NCI-H1417 treated with DMSO at 0.1 percent for 48 hours (cell line): Measurements from ENCODE around the gene ACOT4.
A peak's percentile ranks its signal among the peaks of the same experiment; 100 is the strongest.
"Not testable (repeated sequence)": the region's sequence is repeated elsewhere in the genome, so short reads cannot be mapped to it uniquely, and the experiment has no call there.

Experiments
- DNase-seq: peaks from one replicate; lab custom pipeline; 2025; lab: John Stamatoyannopoulos, UW

The ACOT4 gene, protein sequence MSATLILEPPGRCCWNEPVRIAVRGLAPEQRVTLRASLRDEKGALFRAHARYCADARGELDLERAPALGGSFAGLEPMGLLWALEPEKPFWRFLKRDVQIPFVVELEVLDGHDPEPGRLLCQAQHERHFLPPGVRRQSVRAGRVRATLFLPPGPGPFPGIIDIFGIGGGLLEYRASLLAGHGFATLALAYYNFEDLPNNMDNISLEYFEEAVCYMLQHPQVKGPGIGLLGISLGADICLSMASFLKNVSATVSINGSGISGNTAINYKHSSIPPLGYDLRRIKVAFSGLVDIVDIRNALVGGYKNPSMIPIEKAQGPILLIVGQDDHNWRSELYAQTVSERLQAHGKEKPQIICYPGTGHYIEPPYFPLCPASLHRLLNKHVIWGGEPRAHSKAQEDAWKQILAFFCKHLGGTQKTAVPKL

DNA sequence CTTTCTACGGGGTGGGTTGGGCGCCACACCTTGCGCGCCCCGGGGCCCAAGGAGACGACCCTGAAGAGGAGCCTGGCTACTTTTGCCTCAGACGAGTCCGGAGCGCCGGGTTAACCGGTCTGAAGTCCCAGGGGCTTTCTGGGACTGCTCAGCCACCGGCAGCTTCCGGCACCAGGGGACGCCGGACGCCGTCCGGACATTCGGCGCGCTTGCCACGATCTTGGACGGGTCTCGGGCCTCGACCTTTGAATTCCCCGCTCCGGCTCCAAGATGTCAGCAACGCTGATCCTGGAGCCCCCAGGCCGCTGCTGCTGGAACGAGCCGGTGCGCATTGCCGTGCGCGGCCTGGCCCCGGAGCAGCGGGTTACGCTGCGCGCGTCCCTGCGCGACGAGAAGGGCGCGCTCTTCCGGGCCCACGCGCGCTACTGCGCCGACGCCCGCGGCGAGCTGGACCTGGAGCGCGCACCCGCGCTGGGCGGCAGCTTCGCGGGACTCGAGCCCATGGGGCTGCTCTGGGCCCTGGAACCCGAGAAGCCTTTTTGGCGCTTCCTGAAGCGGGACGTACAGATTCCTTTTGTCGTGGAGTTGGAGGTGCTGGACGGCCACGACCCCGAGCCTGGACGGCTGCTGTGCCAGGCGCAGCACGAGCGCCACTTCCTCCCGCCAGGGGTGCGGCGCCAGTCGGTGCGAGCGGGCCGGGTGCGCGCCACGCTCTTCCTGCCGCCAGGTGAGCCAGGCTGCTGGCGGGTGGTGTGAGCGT is at the start of gene ACOT4:
ACOT4 (plus strand) TSS at position 184 of the 760 bp plus-strand sequence; CDS start at position 271, 87 bp downstream.
- DNase-seq: no peak

DNA sequence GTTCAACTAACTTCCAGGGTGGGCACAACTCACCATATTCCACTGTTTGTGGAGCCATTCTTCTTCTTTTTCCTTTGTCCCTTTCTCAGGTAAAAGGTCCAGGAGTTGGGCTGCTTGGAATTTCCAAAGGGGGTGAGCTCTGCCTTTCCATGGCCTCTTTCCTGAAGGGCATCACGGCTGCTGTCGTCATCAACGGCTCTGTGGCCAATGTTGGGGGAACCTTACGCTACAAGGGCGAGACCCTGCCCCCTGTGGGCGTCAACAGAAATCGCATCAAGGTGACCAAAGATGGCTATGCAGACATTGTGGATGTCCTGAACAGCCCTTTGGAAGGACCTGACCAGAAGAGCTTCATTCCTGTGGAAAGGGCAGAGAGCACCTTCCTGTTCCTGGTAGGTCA is 48.7 kb upstream of the ACOT4 start:
- not testable (repeated sequence) for DNase-seq

DNA sequence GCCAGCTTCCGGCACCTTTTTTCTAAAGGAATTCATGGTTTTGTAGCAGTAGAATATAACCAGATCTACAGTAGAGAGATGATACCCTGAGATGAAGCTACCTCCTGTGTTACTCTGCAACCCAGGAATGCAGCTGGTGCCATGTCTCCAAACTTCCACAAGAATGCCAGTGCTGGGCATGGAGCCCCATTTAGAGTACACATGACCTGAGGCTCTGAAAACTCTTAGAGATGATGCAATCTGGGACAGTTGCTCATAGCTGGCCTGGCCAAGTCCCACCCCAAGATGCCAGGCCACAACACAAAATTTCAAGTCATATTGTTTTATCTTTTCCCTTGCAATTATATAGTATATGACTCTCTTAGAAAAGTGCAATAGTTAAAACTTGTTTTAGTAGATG is 46.3 kb upstream of the ACOT4 start:
- not testable (repeated sequence) for DNase-seq

DNA sequence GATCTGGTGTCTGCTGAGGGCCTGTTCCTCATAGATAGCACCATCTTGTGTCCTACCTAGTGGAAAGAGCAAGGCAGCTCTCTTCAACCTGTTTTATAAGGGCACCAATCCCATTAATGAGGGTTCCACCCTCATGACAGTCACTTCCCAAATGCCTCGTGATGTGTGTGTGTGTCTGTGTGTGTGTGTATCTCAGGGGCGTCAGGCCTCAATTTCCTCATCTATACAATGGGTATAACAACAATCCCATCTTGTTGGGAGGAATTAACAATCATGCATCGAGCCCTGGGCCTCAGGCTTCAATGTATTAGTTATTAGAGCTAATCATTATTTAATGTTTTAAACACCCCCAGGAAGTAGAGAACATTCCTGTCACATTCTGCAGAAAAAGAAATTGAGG is 42.6 kb upstream of the ACOT4 start:
- DNase-seq: not testable (repeated sequence)

GRCh38 chr14:73549889-73550524 is 41.7 kb upstream of the ACOT4 start:
- DNase-seq: not testable (repeated sequence)

DNA sequence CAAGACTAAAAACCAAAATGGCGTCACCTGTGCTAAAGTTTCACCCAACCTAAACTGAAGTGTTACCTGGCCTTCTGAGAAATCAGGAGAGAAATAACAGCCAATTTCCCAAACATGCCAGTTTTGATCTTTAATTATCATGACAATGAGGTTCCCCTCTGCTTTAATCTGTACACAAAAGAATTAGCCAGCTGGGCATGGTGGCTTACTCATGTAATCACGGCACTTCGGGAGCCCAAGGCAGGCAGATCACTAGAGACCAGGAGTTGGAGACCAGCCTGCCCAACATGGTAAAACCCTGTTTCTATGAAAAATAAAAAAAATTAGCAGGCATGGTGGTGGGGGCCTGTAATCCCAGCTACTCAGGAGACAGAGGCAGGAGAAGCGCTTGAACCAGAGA is 37.8 kb upstream of the ACOT4 start:
- no peak for DNase-seq

GRCh38 chr14:73557201-73557600 is 34.5 kb upstream of the ACOT4 start:
- not testable (repeated sequence) for DNase-seq

DNA sequence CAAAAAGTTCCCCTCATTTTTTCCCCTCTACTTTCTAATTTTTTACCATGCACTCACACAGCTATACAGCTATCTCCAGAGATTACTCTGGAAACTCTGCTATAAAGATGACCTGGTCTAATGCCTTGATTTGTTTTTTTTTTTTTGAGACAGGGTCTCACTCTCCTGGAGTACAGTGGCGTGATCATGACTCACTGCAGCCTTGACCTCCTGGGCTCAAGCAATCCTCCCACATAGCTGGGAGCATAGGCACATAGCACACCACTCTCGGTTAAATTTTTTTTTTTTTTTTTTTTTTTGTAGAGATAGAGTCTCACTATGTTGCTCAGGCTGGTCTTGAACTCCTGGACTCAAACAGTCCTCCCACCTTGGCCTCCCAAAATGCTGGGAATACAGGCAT is 33.4 kb upstream of the ACOT4 start:
- DNase-seq: not testable (repeated sequence)

- not testable (repeated sequence) for DNase-seq
Observed at GRCh38 chr14:73562256-73562655, 29.4 kb upstream of the ACOT4 start.

DNA sequence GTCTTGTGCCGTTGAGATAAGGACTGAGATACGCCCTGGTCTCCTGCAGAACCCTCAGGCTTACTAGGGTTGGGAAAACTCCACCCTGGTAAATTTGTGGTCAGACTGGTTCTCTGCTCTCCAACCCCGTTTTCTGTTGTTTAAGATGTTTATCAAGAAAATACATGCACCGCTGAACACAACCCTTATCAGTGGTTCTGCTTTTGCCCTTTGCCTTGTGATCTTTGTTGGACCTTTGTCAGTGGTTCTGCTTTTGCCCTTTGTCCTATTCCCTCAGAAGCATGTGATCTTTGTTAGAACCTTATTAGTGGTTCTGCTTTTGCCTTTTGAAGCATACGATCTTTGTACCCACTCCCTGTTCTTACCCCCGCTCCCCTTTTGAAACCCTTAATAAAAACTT is 29.0 kb upstream of the ACOT4 start:
- not testable (repeated sequence) for DNase-seq

- not testable (repeated sequence) for DNase-seq
Observed at GRCh38 chr14:73566431-73566830, 25.2 kb upstream of the ACOT4 start.

- not testable (repeated sequence) for DNase-seq
Observed at GRCh38 chr14:73566935-73567334, 24.7 kb upstream of the ACOT4 start.

- DNase-seq: no peak
Observed at GRCh38 chr14:73567358-73567757, 24.3 kb upstream of the ACOT4 start.

DNA sequence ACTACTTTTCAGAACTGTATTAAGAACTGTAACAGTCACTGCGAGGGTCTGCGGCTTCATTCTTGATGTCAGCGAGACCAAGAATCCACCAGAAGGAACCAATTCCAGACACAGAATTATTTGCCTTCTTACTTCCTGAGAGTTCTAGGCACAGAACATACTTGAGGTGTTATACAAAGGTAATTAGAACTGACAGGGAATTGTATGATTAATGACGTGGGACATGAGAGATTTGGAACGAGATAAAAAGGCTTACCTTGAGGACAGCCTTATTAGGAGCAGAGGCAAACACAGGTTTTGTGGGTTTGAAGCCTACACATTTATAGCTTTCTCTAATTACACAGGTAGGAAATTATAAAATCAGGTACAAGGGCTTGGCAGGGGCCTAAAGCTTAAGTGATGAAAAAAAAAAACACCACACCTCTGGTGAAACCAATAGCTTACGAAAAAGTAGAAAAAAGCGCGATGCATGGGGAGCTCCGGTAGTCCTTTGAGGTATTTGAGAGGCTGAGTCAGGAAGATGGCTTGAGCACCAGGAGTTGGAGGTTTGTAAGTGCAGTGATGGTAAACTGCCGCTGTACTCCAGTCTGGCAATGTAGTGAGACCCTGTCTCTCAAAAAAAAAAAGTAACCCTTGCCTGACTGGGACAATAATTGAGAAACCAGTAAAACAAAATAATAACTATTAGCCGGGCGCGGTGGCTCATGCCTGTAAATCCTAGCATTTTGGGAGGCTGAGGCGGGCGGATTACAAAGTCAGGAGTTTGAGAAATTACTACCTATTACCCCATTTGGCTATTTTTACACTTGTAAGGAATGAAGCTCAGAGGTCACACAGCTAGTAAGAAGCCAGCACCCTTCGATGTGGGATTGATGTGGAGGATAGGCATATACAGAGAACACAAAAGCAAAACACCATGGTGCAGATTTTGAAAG is 23.5 kb upstream of the ACOT4 start:
- no peak for DNase-seq

GRCh38 chr14:73568886-73569184 is 22.8 kb upstream of the ACOT4 start:
- not testable (repeated sequence) for DNase-seq

GRCh38 chr14:73569185-73569958 is 22.3 kb upstream of the ACOT4 start, which contains the start of gene ACOT2:
Gene ACOT2, plus strand, starts transcription at chr14:73569213. Its CDS starts 28 bp downstream, at chr14:73569241.
- peak; percentile 51 for DNase-seq

- DNase-seq: not testable (repeated sequence)
Observed at GRCh38 chr14:73570913-73571312, 20.8 kb upstream of the ACOT4 start.

DNA sequence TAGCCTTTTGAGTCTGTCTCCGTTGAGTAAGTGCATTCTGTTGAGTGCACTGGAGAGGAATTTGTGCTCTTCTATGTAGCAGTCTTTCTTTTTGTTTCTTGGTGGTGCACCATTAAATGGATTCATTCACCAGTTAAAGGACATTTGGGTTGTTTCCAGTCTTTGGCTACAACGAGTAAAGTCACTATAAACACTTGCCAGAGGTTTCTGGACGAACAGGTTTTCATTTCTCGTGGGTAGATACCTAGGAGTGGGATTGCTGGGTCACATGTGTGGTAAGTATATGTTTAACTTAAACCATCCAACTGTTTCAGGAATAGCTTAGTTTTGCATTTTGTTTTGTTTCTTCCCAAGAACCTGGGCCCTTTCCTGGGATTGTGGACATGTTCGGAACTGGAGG is 18.6 kb upstream of the ACOT4 start:
- DNase-seq: not testable (repeated sequence)

DNA sequence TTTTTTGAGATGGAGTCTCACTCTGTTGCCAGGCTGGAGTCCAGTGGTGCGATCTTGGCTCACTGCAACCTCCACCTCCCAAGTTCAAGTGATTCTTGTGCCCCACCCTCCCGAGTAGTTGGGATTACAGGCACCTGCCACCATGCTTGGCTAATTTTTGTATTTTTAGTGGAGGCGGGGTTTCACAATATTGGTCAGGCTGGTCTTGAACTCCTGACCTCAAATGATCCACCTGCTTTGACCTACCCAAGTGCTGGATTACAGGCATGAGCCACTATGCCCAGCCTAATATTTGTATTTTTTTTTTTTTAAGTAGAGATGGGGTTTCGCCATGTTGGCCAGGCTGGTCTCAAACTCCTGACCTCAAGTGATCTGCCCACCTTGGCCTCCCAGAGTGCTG is 17.9 kb upstream of the ACOT4 start:
- DNase-seq: not testable (repeated sequence)

- not testable (repeated sequence) for DNase-seq
Observed at GRCh38 chr14:73574251-73574650, 17.4 kb upstream of the ACOT4 start.

- no peak for DNase-seq
Observed at GRCh38 chr14:73576391-73576790, 15.3 kb upstream of the ACOT4 start.
